ENCODE results near the gene TBC1D1. TPM values are rescaled to one million over a fixed set of nuclear protein-coding genes. Genes with fewer than 3 reads are reported as not detected.

Gene TBC1D1
- total RNA-seq, 1 donor from 2014 or later, result 54.5 TPM

DNA sequence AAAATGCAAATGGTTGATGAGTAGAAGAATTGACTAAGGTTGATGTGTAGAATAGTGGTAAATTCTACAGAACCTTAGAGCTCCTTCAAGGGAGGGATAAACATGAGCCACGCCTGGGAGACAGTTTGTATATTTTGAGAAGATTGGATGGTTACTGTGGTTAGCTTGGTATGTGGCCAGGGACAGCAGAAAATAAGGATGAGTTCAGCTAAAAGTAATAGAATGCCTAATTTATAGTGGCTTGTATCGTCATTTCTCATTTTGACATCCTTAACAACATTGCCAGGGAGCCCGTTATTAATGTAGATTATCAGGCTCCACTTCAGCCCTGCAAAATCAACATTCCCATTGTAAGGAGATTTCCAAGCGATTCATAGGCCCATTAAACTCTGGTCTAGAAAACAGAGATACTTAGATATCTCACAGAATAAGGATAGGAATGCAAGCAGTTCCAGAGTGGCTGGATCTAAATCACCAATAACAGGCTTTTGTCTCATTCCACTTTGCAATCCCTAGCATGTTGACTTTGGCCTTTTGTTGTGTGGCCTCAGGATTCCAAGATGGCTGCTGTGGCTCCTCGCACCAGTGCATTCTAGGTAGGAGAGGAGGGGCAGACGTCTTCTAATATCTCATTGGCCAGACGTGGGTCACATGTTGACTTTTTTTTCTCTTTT, 62.9 kb downstream of the TBC1D1 start:
- no peak overlapping the region for H3K9ac ChIP-seq (ENCODE audit: low read length)
- H2AFZ ChIP-seq (ENCODE audit: low read depth, low read length), result no peak overlapping the region
- no peaks in the 10 kb centered on the region for H3K9me3 ChIP-seq (ENCODE audit: insufficient read depth, low read depth, low read length)
- H3K4me2 ChIP-seq (ENCODE audit: low read length), result no peak overlapping the region
- H3K27ac ChIP-seq (ENCODE audit: low read depth, low read length), result no peak overlapping the region
- H4K20me1 ChIP-seq (ENCODE audit: insufficient read depth, low read length), result no peaks in the 10 kb centered on the region
- H3K27ac Mint-ChIP-seq (ENCODE audit: unreplicated experiment), result no peak overlapping the region
- H3K4me1 Mint-ChIP-seq (ENCODE audit: low read depth, unreplicated experiment), result peaks cover 6% of the 10 kb centered on the region
- H3K79me2 ChIP-seq (ENCODE audit: insufficient read depth, low read length), result no peaks in the 10 kb centered on the region
- no peak overlapping the region for H3K4me3 ChIP-seq (ENCODE audit: insufficient read depth, low read depth, low read length)
- no peaks in the 10 kb centered on the region for H3K9me3 Mint-ChIP-seq (ENCODE audit: unreplicated experiment)
- H3K27me3 Mint-ChIP-seq (ENCODE audit: low read depth, unreplicated experiment), result no peaks in the 10 kb centered on the region
- no peaks in the 10 kb centered on the region for H3K36me3 Mint-ChIP-seq (ENCODE audit: low read depth, unreplicated experiment)
- DNase-seq (ENCODE audit: low read depth) (peak; percentile 80), FAIRE-seq (no peak)
- TF ChIP-seq, protein P1, sequence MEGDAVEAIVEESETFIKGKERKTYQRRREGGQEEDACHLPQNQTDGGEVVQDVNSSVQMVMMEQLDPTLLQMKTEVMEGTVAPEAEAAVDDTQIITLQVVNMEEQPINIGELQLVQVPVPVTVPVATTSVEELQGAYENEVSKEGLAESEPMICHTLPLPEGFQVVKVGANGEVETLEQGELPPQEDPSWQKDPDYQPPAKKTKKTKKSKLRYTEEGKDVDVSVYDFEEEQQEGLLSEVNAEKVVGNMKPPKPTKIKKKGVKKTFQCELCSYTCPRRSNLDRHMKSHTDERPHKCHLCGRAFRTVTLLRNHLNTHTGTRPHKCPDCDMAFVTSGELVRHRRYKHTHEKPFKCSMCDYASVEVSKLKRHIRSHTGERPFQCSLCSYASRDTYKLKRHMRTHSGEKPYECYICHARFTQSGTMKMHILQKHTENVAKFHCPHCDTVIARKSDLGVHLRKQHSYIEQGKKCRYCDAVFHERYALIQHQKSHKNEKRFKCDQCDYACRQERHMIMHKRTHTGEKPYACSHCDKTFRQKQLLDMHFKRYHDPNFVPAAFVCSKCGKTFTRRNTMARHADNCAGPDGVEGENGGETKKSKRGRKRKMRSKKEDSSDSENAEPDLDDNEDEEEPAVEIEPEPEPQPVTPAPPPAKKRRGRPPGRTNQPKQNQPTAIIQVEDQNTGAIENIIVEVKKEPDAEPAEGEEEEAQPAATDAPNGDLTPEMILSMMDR (IDR thresholded peaks at IDR 0.05; ENCODE audit: insufficient read depth, low read depth, low read length), result no peak
- no peak for TF ChIP-seq EZH2 (IDR thresholded peaks at IDR 0.05; ENCODE audit: insufficient read depth, low read length)
- no peaks in the 10 kb centered on the region for H3K27me3 ChIP-seq (ENCODE audit: insufficient read depth, low read length)
- H3K36me3 ChIP-seq (ENCODE audit: insufficient read depth, low read length), result no peaks in the 10 kb centered on the region
- no peak overlapping the region for H3K4me3 Mint-ChIP-seq (ENCODE audit: unreplicated experiment)
- no peaks in the 10 kb centered on the region for H3K4me1 ChIP-seq (ENCODE audit: insufficient read depth, low read length)

DNA sequence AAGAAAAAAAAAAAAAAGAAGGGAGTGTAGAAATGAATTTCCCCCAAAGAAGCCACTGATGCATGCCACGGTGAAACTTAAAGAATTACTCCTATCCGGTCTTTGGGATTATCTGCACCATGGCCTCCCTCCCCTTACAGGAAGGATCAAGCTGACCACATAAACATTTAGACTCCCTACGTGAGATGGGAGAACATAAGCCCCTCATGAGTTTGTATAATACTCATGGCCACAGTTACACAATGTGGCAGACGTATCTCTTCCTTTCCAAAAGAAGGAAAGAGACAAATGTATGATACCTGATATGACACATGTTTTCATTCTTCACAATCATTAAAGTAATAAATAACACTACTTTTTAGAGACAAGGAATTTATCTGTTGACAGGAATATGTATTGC, 66.1 kb downstream of the TBC1D1 start:
- Histone ChIP-seq H3K4me3 (ENCODE audit: insufficient read depth, low read depth, low read length) (no peak overlapping the region), H3K4me1 (ENCODE audit: insufficient read depth, low read length) (no peaks in the 10 kb centered on the region), H3K36me3 (ENCODE audit: insufficient read depth, low read length) (no peaks in the 10 kb centered on the region), H3K79me2 (ENCODE audit: insufficient read depth, low read length) (no peaks in the 10 kb centered on the region), H4K20me1 (ENCODE audit: insufficient read depth, low read length) (no peaks in the 10 kb centered on the region), H3K27me3 (ENCODE audit: insufficient read depth, low read length) (no peaks in the 10 kb centered on the region), H3K9ac (ENCODE audit: low read length) (no peak overlapping the region), H3K9me3 (ENCODE audit: insufficient read depth, low read depth, low read length) (no peaks in the 10 kb centered on the region), H3K27ac (ENCODE audit: low read depth, low read length) (no peak overlapping the region), H2AFZ (ENCODE audit: low read depth, low read length) (no peak overlapping the region), H3K4me2 (ENCODE audit: low read length) (no peak overlapping the region)
- H3K27ac Mint-ChIP-seq (ENCODE audit: unreplicated experiment), result no peak overlapping the region
- H3K36me3 Mint-ChIP-seq (ENCODE audit: low read depth, unreplicated experiment), result no peaks in the 10 kb centered on the region
- H3K4me1 Mint-ChIP-seq (ENCODE audit: low read depth, unreplicated experiment), result peaks cover 6% of the 10 kb centered on the region
- H3K9me3 Mint-ChIP-seq (ENCODE audit: unreplicated experiment), result no peaks in the 10 kb centered on the region
- no peak overlapping the region for H3K4me3 Mint-ChIP-seq (ENCODE audit: unreplicated experiment)
- H3K27me3 Mint-ChIP-seq (ENCODE audit: low read depth, unreplicated experiment), result no peaks in the 10 kb centered on the region
- no peak for FAIRE-seq
- no peak for TF ChIP-seq EZH2 (IDR thresholded peaks at IDR 0.05; ENCODE audit: insufficient read depth, low read length)
- TF ChIP-seq, protein P1 (IDR thresholded peaks at IDR 0.05; ENCODE audit: insufficient read depth, low read depth, low read length), result no peak
- DNase-seq (ENCODE audit: low read depth), result no peak

DNA sequence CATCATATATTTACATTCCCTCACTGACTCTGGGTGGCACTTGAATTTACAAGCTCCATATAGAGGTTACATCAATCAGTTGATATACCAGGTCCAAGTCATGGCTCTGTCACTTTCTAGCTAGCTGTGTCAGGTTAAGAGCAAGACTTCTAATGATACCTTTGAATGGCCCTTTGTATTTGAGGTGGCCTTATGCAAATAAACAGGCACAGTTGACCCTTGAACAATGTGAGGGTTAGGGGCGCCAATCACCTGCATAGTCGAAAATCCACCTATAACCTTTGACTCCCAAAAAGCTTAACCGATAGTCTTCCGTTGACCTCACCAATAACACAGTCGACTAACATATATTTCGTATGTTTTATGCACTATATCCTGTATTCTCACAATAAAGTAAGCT, 68.0 kb downstream of the TBC1D1 start:
- Mint-ChIP-seq H3K36me3 (ENCODE audit: low read depth, unreplicated experiment) (no peaks in the 10 kb centered on the region), H3K4me3 (ENCODE audit: unreplicated experiment) (no peak overlapping the region), H3K27ac (ENCODE audit: unreplicated experiment) (no peak overlapping the region), H3K27me3 (ENCODE audit: low read depth, unreplicated experiment) (no peaks in the 10 kb centered on the region), H3K9me3 (ENCODE audit: unreplicated experiment) (no peaks in the 10 kb centered on the region), H3K4me1 (ENCODE audit: low read depth, unreplicated experiment) (peaks cover 6% of the 10 kb centered on the region)
- no peaks in the 10 kb centered on the region for H3K36me3 ChIP-seq (ENCODE audit: insufficient read depth, low read length)
- H2AFZ ChIP-seq (ENCODE audit: low read depth, low read length), result no peak overlapping the region
- DNase-seq (ENCODE audit: low read depth), result no peak
- FAIRE-seq, result no peak
- no peak overlapping the region for H3K9ac ChIP-seq (ENCODE audit: low read length)
- TF ChIP-seq, protein P1 (IDR thresholded peaks at IDR 0.05; ENCODE audit: insufficient read depth, low read depth, low read length), result no peak
- H3K4me1 ChIP-seq (ENCODE audit: insufficient read depth, low read length), result no peaks in the 10 kb centered on the region
- no peaks in the 10 kb centered on the region for H3K27me3 ChIP-seq (ENCODE audit: insufficient read depth, low read length)
- no peak overlapping the region for H3K4me2 ChIP-seq (ENCODE audit: low read length)
- H3K4me3 ChIP-seq (ENCODE audit: insufficient read depth, low read depth, low read length), result no peak overlapping the region
- no peak overlapping the region for H3K27ac ChIP-seq (ENCODE audit: low read depth, low read length)
- no peaks in the 10 kb centered on the region for H3K79me2 ChIP-seq (ENCODE audit: insufficient read depth, low read length)
- no peaks in the 10 kb centered on the region for H3K9me3 ChIP-seq (ENCODE audit: insufficient read depth, low read depth, low read length)
- no peaks in the 10 kb centered on the region for H4K20me1 ChIP-seq (ENCODE audit: insufficient read depth, low read length)

Data from astrocyte (in vitro differentiated cells and primary cell).